Esophagus squamous epithelium (tissue), 5 donors: ENCODE measurements around the gene SPTLC3. TPM values are rescaled to one million over a fixed set of nuclear protein-coding genes. Genes with fewer than 3 reads are reported as not detected.

ENCODE experiments used
- DNase-seq: peaks from one replicate; lab custom pipeline; 2025; lab: John Stamatoyannopoulos, UW
- H3K27ac ChIP-seq, 4 donors: fragments of 200-600 bp; sonication (generic); one replicate each; pipeline ENCODE4 v1.5.1; 2016 to 2019; ENCODE audit warnings: mild to moderate bottlenecking in 1 of 4
- H3K27me3 ChIP-seq, 4 donors: fragments of 200-600 bp; sonication (generic); 1 replicate in 3 of 4; 2 replicates in 1 of 4; pipeline versions ENCODE4 v1.5.1 to v1.6.0; 2017 to 2021; ENCODE audit warnings: antibody characterized with exemption in 1 of 4
- H3K36me3 ChIP-seq, 3 donors: fragments of 200-600 bp; sonication (generic); one replicate each; pipeline ENCODE4 v1.5.1; 2016 to 2019
- H3K4me1 ChIP-seq, 3 donors: fragments of 200-600 bp; sonication (generic); one replicate each; pipeline ENCODE4 v1.5.1; 2017 to 2019
- H3K4me3 ChIP-seq, 4 donors: fragments of 200-600 bp; sonication (generic); 1 replicate in 3 of 4; 2 replicates in 1 of 4; pipeline ENCODE4 v1.5.1; 2016 to 2019; ENCODE audit warnings: mild to moderate bottlenecking in 2 of 4, moderate library complexity in 1 of 4
- H3K9me3 ChIP-seq, 3 donors: fragments of 200-600 bp; sonication (generic); one replicate each; pipeline ENCODE4 v1.5.1; 2016 to 2019
- POLR2A ChIP-seq, 4 donors: fragments of 450-650 bp; IDR thresholded peaks; one replicate each; pipeline ENCODE4 v1.6.1; 2017; ENCODE audit warnings: antibody characterized with exemption in 4 of 4, mild to moderate bottlenecking in 4 of 4, moderate library complexity in 3 of 4
- WGBS, 2 donors: methylation state at CpG; one replicate each; pipeline ENCODE4 v1.1.5; 2018; 5-methylcytosine and 5-hydroxymethylcytosine counted together
- intact Hi-C: fragments of 100-400 bp; cut with DNase I; formaldehyde crosslinking; loops from one replicate; pipeline ENCODE4 v1.15.0; 2022
- total RNA-seq, 4 donors: library from RNA; depleted of rRNA; stranded (reverse); fragments of >200 nt; gene quantifications; one replicate each; pipeline ENCODE4 v1.1.0, GENCODE V29; 2016
- TF ChIP-seq, protein P1 (sequence below), 6 experiments: fragments of 450-650 bp in 4 of 6; fragments of 200-600 bp in 2 of 6; sonication (generic) in 2 of 6; IDR thresholded peaks; one replicate each; pipeline ENCODE4 v1.5.1; 2016 to 2019; ENCODE audit warnings: antibody characterized with exemption in 6 of 6, mild to moderate bottlenecking in 4 of 6, moderate library complexity in 4 of 6
- donor health status: DM: yes; HTN: yes; CAD: no.

The SPTLC3 gene
- total RNA-seq, result 1 to 10 TPM; 6.9 to 9.1 (median 7.3) TPM

DNA sequence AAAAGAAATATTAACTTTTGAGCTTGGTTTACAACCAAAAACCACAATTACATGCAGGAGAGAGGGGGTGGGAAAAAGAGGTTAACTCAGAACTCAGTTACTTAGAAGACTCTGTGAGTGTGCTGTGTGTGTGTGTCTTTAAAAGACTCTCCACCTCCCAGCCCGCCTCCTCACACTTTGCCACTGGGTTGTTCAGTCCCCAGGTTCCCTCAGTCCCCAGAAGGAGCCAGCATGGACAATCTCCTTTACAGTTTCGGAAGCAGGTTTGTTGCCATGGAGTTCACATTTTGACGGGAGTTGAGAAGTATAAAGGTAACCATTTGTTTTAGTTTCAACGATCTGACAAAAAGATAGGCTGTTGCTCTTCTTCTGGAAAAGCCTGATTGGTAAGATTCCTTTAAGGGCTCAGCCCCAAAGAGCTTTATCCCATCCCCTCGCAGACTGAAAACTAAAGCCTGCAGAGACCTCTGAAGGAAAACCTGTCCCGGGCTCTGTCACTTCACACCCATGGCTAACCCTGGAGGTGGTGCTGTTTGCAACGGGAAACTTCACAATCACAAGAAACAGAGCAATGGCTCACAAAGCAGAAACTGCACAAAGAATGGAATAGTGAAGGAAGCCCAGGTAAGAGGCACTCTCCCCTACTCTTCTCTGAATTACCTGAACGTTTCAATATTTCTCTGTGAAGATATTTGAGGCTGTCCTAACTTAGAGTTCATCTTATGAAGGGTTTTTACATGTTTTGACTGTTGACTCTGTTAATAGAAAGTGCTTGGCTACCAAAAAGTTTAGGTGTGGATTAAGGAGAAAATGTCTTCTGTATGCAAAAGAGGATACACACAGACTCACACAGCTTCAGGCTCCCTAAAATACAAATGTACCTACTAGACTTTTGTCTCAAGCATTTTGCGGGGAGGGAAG is at the start of gene SPTLC3:
Gene SPTLC3 (plus strand): TSS at position 212 of the 921 bp plus-strand sequence. CDS start 296 bp downstream, at position 508.
- Histone ChIP-seq H3K36me3 (no peaks in the 10 kb centered on the region), H3K27ac (peak within 1 kb of the TSS; percentile 75 to 87 (median 84)), H3K4me3 (peak within 1 kb of the TSS; percentile 23 to 54 (median 45)), H3K4me1 (peaks cover 7 to 47% (median 11%) of the 10 kb centered on the region in 3 donors), H3K27me3 (no peaks in the 10 kb centered on the region), H3K9me3 (no peaks in the 10 kb centered on the region)
- intact Hi-C loops, result no loop called here
- no peak for DNase-seq
- TF ChIP-seq, protein P1, sequence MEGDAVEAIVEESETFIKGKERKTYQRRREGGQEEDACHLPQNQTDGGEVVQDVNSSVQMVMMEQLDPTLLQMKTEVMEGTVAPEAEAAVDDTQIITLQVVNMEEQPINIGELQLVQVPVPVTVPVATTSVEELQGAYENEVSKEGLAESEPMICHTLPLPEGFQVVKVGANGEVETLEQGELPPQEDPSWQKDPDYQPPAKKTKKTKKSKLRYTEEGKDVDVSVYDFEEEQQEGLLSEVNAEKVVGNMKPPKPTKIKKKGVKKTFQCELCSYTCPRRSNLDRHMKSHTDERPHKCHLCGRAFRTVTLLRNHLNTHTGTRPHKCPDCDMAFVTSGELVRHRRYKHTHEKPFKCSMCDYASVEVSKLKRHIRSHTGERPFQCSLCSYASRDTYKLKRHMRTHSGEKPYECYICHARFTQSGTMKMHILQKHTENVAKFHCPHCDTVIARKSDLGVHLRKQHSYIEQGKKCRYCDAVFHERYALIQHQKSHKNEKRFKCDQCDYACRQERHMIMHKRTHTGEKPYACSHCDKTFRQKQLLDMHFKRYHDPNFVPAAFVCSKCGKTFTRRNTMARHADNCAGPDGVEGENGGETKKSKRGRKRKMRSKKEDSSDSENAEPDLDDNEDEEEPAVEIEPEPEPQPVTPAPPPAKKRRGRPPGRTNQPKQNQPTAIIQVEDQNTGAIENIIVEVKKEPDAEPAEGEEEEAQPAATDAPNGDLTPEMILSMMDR (IDR thresholded peaks at IDR 0.05), result no peak
- no peak for TF ChIP-seq POLR2A (IDR thresholded peaks at IDR 0.05)
- WGBS, 2 donors, result 3 to 6% methylated on average over 9 of the region's 9 CpGs

DNA sequence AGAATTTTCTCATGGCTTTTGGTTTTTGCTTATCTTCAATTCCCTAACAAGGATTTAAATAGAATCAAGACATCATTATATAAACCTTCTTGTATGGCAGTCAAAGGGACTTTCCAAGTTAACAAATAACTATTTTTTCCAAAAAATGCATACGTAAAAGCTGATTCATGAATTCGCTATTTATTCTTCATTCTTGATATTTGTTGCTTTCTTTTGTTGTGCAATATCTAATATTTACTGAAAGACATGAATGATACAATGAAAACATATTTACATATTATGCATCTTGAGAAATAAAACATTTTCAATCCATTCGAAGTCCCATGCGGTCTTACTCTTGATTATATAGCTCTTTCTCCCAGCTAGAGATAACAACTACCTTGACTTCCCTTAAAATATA is 47.0 kb upstream of the SPTLC3 start:
- no peak overlapping the region for H3K4me3 ChIP-seq
- intact Hi-C loops, result no loop called here
- 89 to 93% methylated on average over 4 of the region's 4 CpGs for WGBS, 2 donors
- TF ChIP-seq, protein P1 (IDR thresholded peaks at IDR 0.05), result no peak
- no peaks in the 10 kb centered on the region for H3K27me3 ChIP-seq
- H3K36me3 ChIP-seq, result no peaks in the 10 kb centered on the region
- no peak overlapping the region for H3K27ac ChIP-seq
- DNase-seq, result no peak
- H3K4me1 ChIP-seq, result no peaks in the 10 kb centered on the region
- H3K9me3 ChIP-seq, result no peaks in the 10 kb centered on the region

DNA sequence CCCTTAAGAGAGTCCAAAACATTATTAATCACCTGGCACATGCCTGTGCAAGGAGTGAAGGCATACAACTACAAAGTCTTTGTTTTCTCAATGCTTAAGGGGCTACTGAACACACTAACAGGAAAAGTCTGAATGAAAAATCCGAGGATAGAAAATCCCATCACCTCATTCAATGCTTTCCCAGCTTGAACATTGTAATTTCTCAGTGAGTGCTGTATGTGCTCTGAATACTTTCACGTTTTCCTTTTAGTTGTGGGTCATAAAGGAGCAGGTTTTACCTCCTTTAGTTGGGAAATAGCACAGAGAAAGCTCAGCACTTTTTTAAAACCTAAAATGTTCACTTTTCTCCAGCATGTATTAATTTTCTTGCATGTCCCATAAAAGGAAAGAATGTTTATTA is 45.9 kb upstream of the SPTLC3 start:
- H3K36me3 ChIP-seq, result no peaks in the 10 kb centered on the region
- WGBS, 2 donors, result 18 to 19% methylated on average over 2 of the region's 2 CpGs
- TF ChIP-seq POLR2A (IDR thresholded peaks at IDR 0.05), result no peak
- TF ChIP-seq, protein P1 (IDR thresholded peaks at IDR 0.05), result no peak
- no peaks in the 10 kb centered on the region for H3K9me3 ChIP-seq
- intact Hi-C loops, result no loop called here
- no peaks in the 10 kb centered on the region for H3K4me1 ChIP-seq
- no peak overlapping the region for H3K4me3 ChIP-seq
- no peak for DNase-seq
- H3K27me3 ChIP-seq, result no peaks in the 10 kb centered on the region
- no peak overlapping the region for H3K27ac ChIP-seq

DNA sequence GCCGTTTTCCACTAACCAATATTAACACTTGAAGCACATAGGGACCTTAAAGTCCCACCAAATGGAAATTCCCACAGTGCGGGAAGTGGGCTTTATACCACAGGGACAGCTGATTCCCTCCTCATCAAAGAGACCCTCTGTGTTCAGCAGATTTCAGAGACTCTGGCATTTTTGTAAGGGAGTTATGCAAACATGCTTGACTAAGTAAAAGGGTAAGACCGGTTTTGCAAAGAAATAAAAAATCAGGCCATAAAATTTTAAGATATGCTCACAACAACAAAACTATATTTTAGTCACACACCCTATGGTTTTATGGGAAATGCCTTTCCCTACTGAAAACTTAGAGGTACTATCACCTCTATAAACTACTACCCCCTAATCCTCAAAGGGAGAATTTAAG is 45.4 kb upstream of the SPTLC3 start:
- WGBS, 2 donors, result 48 to 49% methylated on average over 3 of the region's 3 CpGs
- H3K27ac ChIP-seq, result no peak overlapping the region
- intact Hi-C loops, result no loop called here
- no peaks in the 10 kb centered on the region for H3K9me3 ChIP-seq
- H3K27me3 ChIP-seq, result no peaks in the 10 kb centered on the region
- TF ChIP-seq POLR2A (IDR thresholded peaks at IDR 0.05), result no peak
- TF ChIP-seq, protein P1 (IDR thresholded peaks at IDR 0.05), result no peak
- no peak for DNase-seq
- H3K4me3 ChIP-seq, result no peak overlapping the region
- no peaks in the 10 kb centered on the region for H3K4me1 ChIP-seq
- H3K36me3 ChIP-seq, result no peaks in the 10 kb centered on the region

DNA sequence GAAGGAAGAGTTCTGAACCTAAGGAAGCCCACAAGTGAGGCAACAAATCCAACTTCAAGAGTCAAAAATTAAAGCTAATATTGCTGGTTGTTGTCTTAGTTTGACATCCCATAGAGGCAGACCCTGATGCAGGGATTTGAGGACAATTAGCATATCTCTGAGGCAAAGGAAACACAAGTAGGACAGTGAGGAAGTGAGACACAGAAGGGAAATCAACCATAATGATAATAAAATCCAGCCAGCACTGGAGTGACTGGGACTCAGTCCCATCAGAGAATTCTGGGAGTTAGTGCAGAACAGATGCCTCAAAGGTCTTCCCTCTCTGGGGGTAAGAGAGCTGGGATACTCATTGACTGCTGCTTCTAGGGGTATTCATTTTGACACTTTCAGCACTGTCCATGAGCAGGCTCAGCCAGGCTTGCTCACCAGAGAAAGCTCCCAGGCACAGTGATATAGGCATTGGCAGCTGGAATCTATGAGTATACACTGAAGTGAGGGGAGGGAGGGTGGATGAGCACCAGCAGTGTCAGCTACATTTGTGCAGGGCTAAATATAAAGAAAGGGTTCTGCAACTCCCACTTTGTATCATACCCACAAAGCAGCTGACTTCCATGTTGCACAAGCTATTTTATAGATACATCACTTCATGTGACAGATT is 43.4 kb upstream of the SPTLC3 start:
- Histone ChIP-seq H3K4me3 (no peak overlapping the region), H3K36me3 (no peaks in the 10 kb centered on the region), H3K27me3 (no peaks in the 10 kb centered on the region), H3K9me3 (no peaks in the 10 kb centered on the region), H3K27ac (no peak overlapping the region), H3K4me1 (no peaks in the 10 kb centered on the region)
- TF ChIP-seq, protein P1 (IDR thresholded peaks at IDR 0.05), result no peak
- TF ChIP-seq POLR2A (IDR thresholded peaks at IDR 0.05), result no peak
- DNase-seq, result no peak
- intact Hi-C loops, result loop anchor here (5.0 kb wide), 1 partner anchor 142 kb away; no protein-coding TSS in a partner anchor
